Kidney (tissue), 14 donors: ENCODE measurements around the gene PAXIP1. TPM values are rescaled to one million over a fixed set of nuclear protein-coding genes. Genes with fewer than 3 reads are reported as not detected.

Experiments
- DNase-seq, 5 donors: peaks; one replicate each; pipeline ENCODE4 v3.0.0-alpha.2; 2013 to 2020
- FAIRE-seq: peaks from 2 replicates; lab custom pipeline; 2012; peaks lifted over from hg19 to GRCh38; lab: Jason Lieb, UNC
- H3K27ac ChIP-seq, 2 donors: one replicate each; pipeline ENCODE4 v1.7.0; 2013; ENCODE audit warnings: low read depth in 2 of 2, low read length in 2 of 2, inconsistent platforms in 1 of 2
- H3K27me3 ChIP-seq: one replicate; pipeline ENCODE4 v1.7.1; 2013; ENCODE audit warnings: low read length, inconsistent platforms; ENCODE audit not compliant: control insufficient read depth, insufficient read depth
- H3K36me3 ChIP-seq, 3 donors: one replicate each; pipeline versions ENCODE4 v1.7.0 to v1.7.1; 2013; ENCODE audit warnings: low read length in 3 of 3, control low read depth in 1 of 3, inconsistent platforms in 1 of 3; ENCODE audit not compliant: insufficient read depth in 3 of 3, control insufficient read depth in 2 of 3
- H3K4me1 ChIP-seq, 3 donors: one replicate each; pipeline versions ENCODE4 v1.7.0 to v1.7.1; 2013; ENCODE audit warnings: low read length in 3 of 3, inconsistent platforms in 1 of 3, low read depth in 1 of 3; ENCODE audit not compliant: control insufficient read depth in 2 of 3, insufficient read depth in 2 of 3
- H3K4me3 ChIP-seq, 3 donors: one replicate each; pipeline versions ENCODE4 v1.7.0 to v1.8.1; 2013; ENCODE audit warnings: low read length in 3 of 3, control low read depth in 1 of 3, inconsistent platforms in 1 of 3
- H3K9ac ChIP-seq, 3 donors: one replicate each; pipeline versions ENCODE4 v1.7.0 to v1.7.1; 2013; ENCODE audit warnings: low read length in 3 of 3, control low read depth in 1 of 3, inconsistent platforms in 1 of 3
- H3K9me3 ChIP-seq, 3 donors: one replicate each; pipeline versions ENCODE4 v1.7.0 to v1.7.1; 2013; ENCODE audit warnings: low read length in 3 of 3, control low read depth in 1 of 3, inconsistent platforms in 1 of 3; ENCODE audit not compliant: control insufficient read depth in 2 of 3, insufficient read depth in 1 of 3
- CTCF ChIP-seq: IDR thresholded peaks from 3 replicates; pipeline ENCODE4 v1.5.1; 2012; ENCODE audit warnings: mild to moderate bottlenecking, moderate library complexity, borderline replicate concordance; ENCODE audit not compliant: insufficient read depth; ENCODE audit errors: extremely low read depth
- intact Hi-C: fragments of 100-400 bp; cut with DNase I; formaldehyde crosslinking; loops from one replicate; pipeline ENCODE4 v1.11.1; 2022
- polyA plus RNA-seq: library from polyadenylated mRNA; stranded (reverse); fragments of 350-450 nt; fragmentation: Illumina TruSeq; extraction: RNeasy Lipid Tissue Mini Kit (QIAGEN cat#74804); gene quantifications from one replicate; pipeline ENCODE4 v1.2.3, GENCODE V29; 2014; ENCODE audit warnings: low read depth, low replicate concordance; ENCODE audit not compliant: insufficient read depth
- total RNA-seq: library from RNA; stranded (reverse); fragmentation: NEBNext Ultra II Directional; extraction: Animal tissue kit (Norgen Biotek cat#: 25700); gene quantifications from one replicate; pipeline ENCODE4 v1.2.1, GENCODE V29; 2021
- donor health status: control.
- donor health status: control.
- donor health status: control.
- donor health status: control.
- donor health status: control.
- donor health status: DM: yes; HTN: yes; CAD: no.
- donor health status: Normal renal cell carcinoma (clear cell type).

Gene PAXIP1
- total and polyA plus RNA-seq, 2 donors from 2014 or later: 3.9 to 10.7 TPM

- H3K4me1 ChIP-seq: no peaks in the 10 kb centered on the region
- DNase-seq: no peak
- H3K27ac ChIP-seq: no peak overlapping the region
- FAIRE-seq: no peak
- no peaks in the 10 kb centered on the region for H3K27me3 ChIP-seq
- H3K9me3 ChIP-seq: no peaks in the 10 kb centered on the region
- no peak overlapping the region for H3K9ac ChIP-seq
- TF ChIP-seq CTCF: no peak
- peaks cover 11 to 38% (median 31%) of the 10 kb centered on the region in 3 donors for H3K36me3 ChIP-seq
- H3K4me3 ChIP-seq: no peak overlapping the region
- intact Hi-C loops: no loop called here
These were observed 35.4 kb downstream of the PAXIP1 start for GRCh38 chr7:154967401-154967955.

GRCh38 chr7:154965014-154965413 is 37.9 kb downstream of the PAXIP1 start:
- Histone ChIP-seq H3K36me3 (peaks cover 13 to 56% (median 34%) of the 10 kb centered on the region in 3 donors), H3K4me3 (no peak overlapping the region), H3K9ac (no peak overlapping the region), H3K27ac (no peak overlapping the region), H3K9me3 (no peaks in the 10 kb centered on the region), H3K4me1 (no peaks in the 10 kb centered on the region), H3K27me3 (no peaks in the 10 kb centered on the region)
- no peak for FAIRE-seq
- intact Hi-C loops: no loop called here
- no peak for TF ChIP-seq CTCF
- DNase-seq: no peak

GRCh38 chr7:154960063-154960790 is 42.7 kb downstream of the PAXIP1 start:
- Histone ChIP-seq H3K4me3 (no peak overlapping the region), H3K9ac (no peak overlapping the region), H3K36me3 (peaks cover 7 to 36% (median 19%) of the 10 kb centered on the region in 3 donors), H3K9me3 (no peaks in the 10 kb centered on the region), H3K27me3 (no peaks in the 10 kb centered on the region), H3K4me1 (no peaks in the 10 kb centered on the region), H3K27ac (no peak overlapping the region)
- TF ChIP-seq CTCF: no peak
- FAIRE-seq (no peak), DNase-seq (no peak)
- intact Hi-C loops: no loop called here
